Measurements from ENCODE around the gene SLC26A1. TPM values are rescaled to one million over a fixed set of nuclear protein-coding genes. Genes with fewer than 3 reads are reported as not detected.

SLC26A1 gene
- total RNA-seq, 4 donors from 2014 or later: 1.7 to 4.1 (median 2.8) TPM

GRCh38 chr4:986428-986878 lies 6.8 kb downstream of the SLC26A1 start:
- H3K36me3 ChIP-seq: no peaks in the 10 kb centered on the region
- intact Hi-C loops (cut with DNase I; ENCODE audit: low total_unique reads): no loop called here
- H3K4me3 ChIP-seq: peak overlapping the region; percentile 47 to 94 (median 79)
- WGBS, 2 donors (ENCODE audit: low coverage in 1 of 2): 2% methylated on average over 6 to 12 of the region's 14 CpGs
- TF ChIP-seq POLR2A (IDR thresholded peaks at IDR 0.05) (no peak), POLR2AphosphoS5 (IDR thresholded peaks at IDR 0.05) (peak in 1 of 3 donors; percentile 18)
- H3K4me1 ChIP-seq: peaks cover 22 to 34% (median 29%) of the 10 kb centered on the region in 4 donors
- no peaks in the 10 kb centered on the region for H3K27me3 ChIP-seq
- peak overlapping the region; percentile 67 to 83 (median 80) for H3K27ac ChIP-seq
- no peak for DNase-seq
- in situ Hi-C loops (cut with MboI; ENCODE audit: low pct_ligation_motif_present in 1 of 4, low pct_unique_long_range_greater_than_20kb in 1 of 4, low sequenced_read_pairs in 3 of 4): no loop called here
- H3K9me3 ChIP-seq: no peaks in the 10 kb centered on the region

- Histone ChIP-seq H3K9me3 (no peaks in the 10 kb centered on the region), H3K4me1 (peaks cover 22 to 34% (median 29%) of the 10 kb centered on the region in 4 donors), H3K4me3 (peak overlapping the region in 3 of 4 donors; percentile 13 to 40 (median 15)), H3K36me3 (no peaks in the 10 kb centered on the region), H3K27ac (peak overlapping the region in 3 of 4 donors; percentile 11 to 27 (median 14)), H3K27me3 (no peaks in the 10 kb centered on the region)
- TF ChIP-seq EP300 (IDR thresholded peaks at IDR 0.05; ENCODE audit: low read depth): no peak
- peak in 2 of 3 donors; percentile 56 to 72 for TF ChIP-seq POLR2AphosphoS5 (IDR thresholded peaks at IDR 0.05)
- TF ChIP-seq POLR2A (IDR thresholded peaks at IDR 0.05): peak; percentile 55
- no peak for TF ChIP-seq CTCF (IDR thresholded peaks at IDR 0.05)
- in situ Hi-C loops (cut with MboI; ENCODE audit: low pct_ligation_motif_present in 1 of 4, low pct_unique_long_range_greater_than_20kb in 1 of 4, low sequenced_read_pairs in 3 of 4): no loop called here
- intact Hi-C loops (cut with DNase I; ENCODE audit: low total_unique reads): no loop called here
- peak; percentile 89 for DNase-seq
- WGBS, 2 donors (ENCODE audit: low coverage in 1 of 2): 49 to 53% methylated on average over 9 to 23 of the region's 23 CpGs
These were observed 7.9 kb downstream of the SLC26A1 start for GRCh38 chr4:985123-985830.

- H3K4me3 ChIP-seq: peak overlapping the region in 3 of 4 donors; percentile 13 to 40 (median 15)
- H3K9me3 ChIP-seq: no peaks in the 10 kb centered on the region
- in situ Hi-C loops (cut with MboI; ENCODE audit: low pct_ligation_motif_present in 1 of 4, low pct_unique_long_range_greater_than_20kb in 1 of 4, low sequenced_read_pairs in 3 of 4): no loop called here
- intact Hi-C loops (cut with DNase I; ENCODE audit: low total_unique reads): no loop called here
- H3K36me3 ChIP-seq: no peaks in the 10 kb centered on the region
- H3K27ac ChIP-seq: peak overlapping the region in 3 of 4 donors; percentile 11 to 27 (median 14)
- 59 to 66% methylated on average over 13 to 15 of the region's 15 CpGs for WGBS, 2 donors (ENCODE audit: low coverage in 1 of 2)
- H3K4me1 ChIP-seq: peaks cover 22 to 34% (median 29%) of the 10 kb centered on the region in 4 donors
- TF ChIP-seq EP300 (IDR thresholded peaks at IDR 0.05; ENCODE audit: low read depth) (no peak), POLR2AphosphoS5 (IDR thresholded peaks at IDR 0.05) (no peak), CTCF (IDR thresholded peaks at IDR 0.05) (no peak)
- no peaks in the 10 kb centered on the region for H3K27me3 ChIP-seq
- DNase-seq: no peak
These were observed 8.7 kb downstream of the SLC26A1 start for GRCh38 chr4:984336-985054.

GRCh38 chr4:982814-983213 lies 10.4 kb downstream of the SLC26A1 start:
- Histone ChIP-seq H3K27me3 (no peaks in the 10 kb centered on the region), H3K27ac (no peak overlapping the region), H3K36me3 (no peaks in the 10 kb centered on the region), H3K4me3 (no peak overlapping the region), H3K4me1 (peaks cover 19 to 30% (median 25%) of the 10 kb centered on the region in 4 donors), H3K9me3 (no peaks in the 10 kb centered on the region)
- in situ Hi-C loops (cut with MboI; ENCODE audit: low pct_ligation_motif_present in 1 of 4, low pct_unique_long_range_greater_than_20kb in 1 of 4, low sequenced_read_pairs in 3 of 4) (no loop called here), intact Hi-C loops (cut with DNase I; ENCODE audit: low total_unique reads) (no loop called here)
- WGBS, 2 donors (ENCODE audit: low coverage in 1 of 2): 95 to 100% methylated on average over 3 to 15 of the region's 15 CpGs
- no peak for DNase-seq
- no peak for TF ChIP-seq POLR2A (IDR thresholded peaks at IDR 0.05)

GRCh38 chr4:982291-982690 lies 10.9 kb downstream of the SLC26A1 start:
- H3K27me3 ChIP-seq: no peaks in the 10 kb centered on the region
- in situ Hi-C loops (cut with MboI; ENCODE audit: low pct_ligation_motif_present in 1 of 4, low pct_unique_long_range_greater_than_20kb in 1 of 4, low sequenced_read_pairs in 3 of 4) (no loop called here), intact Hi-C loops (cut with DNase I; ENCODE audit: low total_unique reads) (no loop called here)
- H3K4me1 ChIP-seq: peaks cover 15 to 25% (median 20%) of the 10 kb centered on the region in 4 donors
- H3K4me3 ChIP-seq: no peak overlapping the region
- no peaks in the 10 kb centered on the region for H3K9me3 ChIP-seq
- no peak for TF ChIP-seq CTCF (IDR thresholded peaks at IDR 0.05)
- TF ChIP-seq EP300 (IDR thresholded peaks at IDR 0.05; ENCODE audit: low read depth): no peak
- TF ChIP-seq POLR2AphosphoS5 (IDR thresholded peaks at IDR 0.05): no peak
- no peak for TF ChIP-seq POLR2A (IDR thresholded peaks at IDR 0.05)
- WGBS, 2 donors (ENCODE audit: low coverage in 1 of 2): 90% methylated on average over 17 of the region's 17 CpGs; no CpG with 5 or more reads in 1 of the 2 donors
- no peak for DNase-seq
- H3K36me3 ChIP-seq: no peaks in the 10 kb centered on the region
- no peak overlapping the region for H3K27ac ChIP-seq

Data from transverse colon (tissue), 4 donors.